Stomach (tissue), 4 donors: Measurements from ENCODE around the gene PTPRU.

Source experiments
- CTCF ChIP-seq, 7 experiments: fragments of 450-650 bp in 4 of 7; fragments of 200-600 bp in 3 of 7; sonication (generic) in 3 of 7; IDR thresholded peaks; one replicate each; pipeline ENCODE4 v1.5.1; 2016 to 2019; ENCODE audit warnings: antibody characterized with exemption in 7 of 7, control low read depth in 2 of 7, mild to moderate bottlenecking in 1 of 7
- POLR2A ChIP-seq, 4 donors: fragments of 450-650 bp; IDR thresholded peaks; one replicate each; pipeline ENCODE4 v1.6.1; 2016; ENCODE audit warnings: antibody characterized with exemption in 4 of 4, control low read depth in 2 of 4, mild to moderate bottlenecking in 1 of 4, moderate library complexity in 1 of 4
- POLR2AphosphoS5 ChIP-seq, 3 donors: sonication (generic); formaldehyde crosslinking; IDR thresholded peaks; one replicate each; pipeline ENCODE4 v1.6.1; 2016; ENCODE audit warnings: antibody characterized with exemption in 3 of 3

GRCh38 chr1:29332204-29332603 lies 95.9 kb downstream of the PTPRU start:
- TF ChIP-seq CTCF (IDR thresholded peaks at IDR 0.05) (no peak), POLR2AphosphoS5 (IDR thresholded peaks at IDR 0.05) (no peak), POLR2A (IDR thresholded peaks at IDR 0.05) (no peak)
